8988T (cell line): ENCODE results near the gene TRIM9.

ENCODE experiments used
- DNase-seq: peaks from one replicate; pipeline ENCODE4 v3.0.0; 2011

TRIM9 gene

DNA sequence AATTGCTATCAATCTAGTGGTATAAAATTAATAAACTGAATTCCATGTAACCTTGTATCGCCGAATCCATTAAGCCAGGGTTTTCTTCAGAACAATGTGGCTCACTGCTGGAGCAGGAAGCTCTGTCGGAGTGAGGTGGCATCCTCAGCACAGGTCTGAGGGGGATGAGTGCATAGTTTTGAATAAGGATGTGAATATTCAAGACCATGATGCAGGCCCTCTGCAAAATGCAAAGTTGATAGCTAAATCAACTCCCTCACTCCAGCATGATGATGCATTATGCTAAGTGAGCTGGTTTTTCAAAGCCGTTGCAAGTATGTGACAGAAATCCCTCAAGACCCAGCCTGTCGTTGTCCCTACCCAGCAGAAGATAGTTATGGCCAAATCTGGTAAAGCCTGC is 53.0 kb downstream of the TRIM9 start:
- DNase-seq = no peak

DNA sequence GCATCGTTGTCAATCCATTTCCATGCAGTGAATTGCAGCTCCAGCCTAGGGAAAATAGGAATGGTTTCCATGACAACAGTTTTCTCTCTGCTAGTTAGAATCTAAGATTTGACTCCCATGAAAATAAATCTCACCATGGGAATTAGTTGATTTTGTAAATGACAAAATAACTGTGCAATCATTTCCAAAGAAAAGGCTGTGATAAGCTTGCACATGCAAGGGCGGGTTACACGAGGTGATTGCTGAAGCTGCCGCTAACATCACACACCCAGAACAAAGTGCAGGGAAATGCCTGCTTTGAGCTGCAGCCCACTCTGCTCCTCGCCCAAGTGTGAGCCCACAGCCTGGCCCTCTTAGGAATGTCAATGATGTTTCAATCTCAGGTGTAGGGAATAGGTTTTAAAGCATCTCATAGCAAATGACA is 53.8 kb downstream of the TRIM9 start:
- no peak for DNase-seq

DNA sequence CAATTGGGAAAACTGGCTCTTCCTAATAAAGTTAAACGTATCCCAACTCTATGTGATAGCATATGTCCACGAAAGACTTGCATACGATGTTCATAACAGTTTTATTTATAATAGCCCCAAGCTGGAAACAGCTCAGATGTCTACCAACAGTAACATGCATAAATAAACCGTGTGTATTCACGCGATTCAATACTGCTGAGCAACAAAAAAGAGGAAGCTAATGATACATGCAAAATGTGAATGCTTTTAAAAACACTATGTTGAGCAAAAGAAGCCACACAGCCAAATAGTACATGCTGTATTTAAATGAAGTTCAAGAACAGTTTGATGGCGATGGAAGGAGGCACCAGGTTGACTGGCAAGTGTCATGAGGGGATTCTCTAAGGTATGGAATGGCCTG is 55.7 kb downstream of the TRIM9 start:
- DNase-seq = no peak

DNA sequence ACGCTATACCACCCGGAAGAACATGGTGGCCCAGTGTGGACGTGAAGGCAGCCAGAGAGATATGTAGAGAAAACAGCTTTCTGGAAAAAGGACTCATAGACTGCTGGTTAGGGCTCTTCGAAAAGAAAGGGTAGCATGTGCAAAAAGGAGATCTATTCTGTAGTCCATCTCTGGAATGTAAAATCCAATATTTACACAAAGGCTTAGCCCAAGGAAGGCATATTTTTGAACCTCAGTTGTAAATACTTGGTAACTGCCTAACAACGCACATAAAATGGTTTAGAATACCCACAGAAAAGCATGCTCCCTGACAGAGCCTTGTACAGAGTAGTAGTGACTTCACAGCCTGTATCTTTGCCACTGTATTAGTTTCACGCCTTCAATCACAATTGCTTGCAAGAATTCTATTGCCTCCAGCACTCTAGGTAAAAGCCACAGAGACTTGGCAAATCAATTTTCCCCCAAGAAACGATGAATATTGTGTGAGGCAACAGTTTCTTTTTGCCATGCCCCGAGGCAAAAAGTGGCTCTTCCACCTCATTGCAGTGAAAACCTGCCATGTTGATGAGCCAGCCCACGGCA is 59.2 kb downstream of the TRIM9 start:
- no peak for DNase-seq

DNA sequence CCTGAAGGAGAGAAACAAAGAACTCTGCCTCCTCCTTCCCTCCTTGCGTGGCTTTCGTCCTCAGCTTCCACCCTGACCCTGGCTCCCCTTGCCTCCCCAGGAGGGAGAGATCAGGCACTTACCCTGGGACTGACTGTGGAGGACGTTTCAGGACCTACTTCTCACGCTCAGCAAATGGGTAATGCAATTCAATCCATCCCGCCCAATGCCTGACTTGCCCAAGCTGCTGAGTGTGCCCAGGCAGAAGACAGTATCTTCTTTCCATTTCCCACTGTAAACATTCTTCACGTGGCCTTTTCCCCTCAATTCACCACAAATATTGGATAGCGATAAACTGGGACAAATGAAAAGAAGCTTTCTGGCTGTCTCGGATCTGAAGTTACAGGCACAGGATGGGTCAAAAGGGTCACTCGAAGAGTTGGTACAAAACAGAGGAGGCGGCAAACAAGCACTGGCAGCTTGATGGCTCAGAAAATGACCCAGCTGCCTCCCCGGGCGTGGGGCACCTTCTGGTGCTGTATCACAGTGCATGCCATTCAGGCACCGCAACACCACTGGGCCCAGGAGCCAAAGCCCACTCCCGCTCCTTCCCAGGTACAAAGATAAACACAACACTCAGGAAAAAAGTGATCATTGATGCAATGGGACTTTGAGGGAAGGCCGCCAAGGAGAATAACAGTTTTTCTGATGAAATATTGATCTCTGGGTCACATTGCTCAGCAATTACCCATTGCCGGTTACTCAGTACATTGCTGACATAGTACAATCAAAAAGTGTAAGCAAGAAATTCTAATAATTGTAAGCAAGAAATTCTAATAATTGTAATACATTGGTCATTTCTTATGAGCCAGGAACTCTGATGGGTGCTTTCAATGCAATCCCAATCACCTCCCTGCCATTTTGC is 65.8 kb downstream of the TRIM9 start:
- no peak for DNase-seq

DNA sequence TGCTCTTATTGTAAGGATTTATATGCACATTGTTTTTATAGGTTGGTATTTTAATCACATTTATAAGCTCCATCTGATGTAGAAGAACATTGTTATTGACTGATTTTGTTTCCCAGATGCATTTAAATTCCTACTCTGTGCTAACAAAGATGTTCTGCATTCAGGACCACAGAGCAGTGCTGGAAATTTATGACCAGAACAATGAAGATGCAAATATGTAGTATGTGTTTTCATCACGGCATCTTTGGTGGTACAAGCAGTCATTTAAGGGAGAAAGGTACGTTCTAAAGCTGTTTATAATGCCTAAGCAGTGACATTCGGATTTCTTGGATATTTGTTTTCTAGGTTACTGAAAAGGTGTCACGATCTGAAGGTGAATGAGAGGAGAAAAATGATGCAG is 66.5 kb downstream of the TRIM9 start:
- no peak for DNase-seq

DNA sequence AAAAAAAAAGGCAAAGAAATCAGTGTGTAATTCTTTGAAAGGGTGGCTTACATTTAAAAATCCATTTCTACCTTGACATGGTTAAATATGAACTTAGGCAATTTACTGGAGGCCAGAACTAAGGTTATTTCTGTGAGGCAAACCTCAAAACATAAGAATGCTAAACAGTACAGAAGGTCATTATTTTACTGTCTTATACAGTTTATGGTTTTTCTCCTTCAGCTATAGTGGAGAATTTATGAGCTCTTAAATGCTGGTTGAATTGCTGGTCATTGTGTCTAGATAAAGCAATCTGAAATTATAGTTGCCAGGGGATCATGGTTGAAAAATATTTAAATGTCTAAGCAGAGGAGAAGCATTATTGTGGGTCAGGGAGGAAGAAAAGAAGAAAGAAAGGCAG is 70.5 kb downstream of the TRIM9 start:
- no peak for DNase-seq

DNA sequence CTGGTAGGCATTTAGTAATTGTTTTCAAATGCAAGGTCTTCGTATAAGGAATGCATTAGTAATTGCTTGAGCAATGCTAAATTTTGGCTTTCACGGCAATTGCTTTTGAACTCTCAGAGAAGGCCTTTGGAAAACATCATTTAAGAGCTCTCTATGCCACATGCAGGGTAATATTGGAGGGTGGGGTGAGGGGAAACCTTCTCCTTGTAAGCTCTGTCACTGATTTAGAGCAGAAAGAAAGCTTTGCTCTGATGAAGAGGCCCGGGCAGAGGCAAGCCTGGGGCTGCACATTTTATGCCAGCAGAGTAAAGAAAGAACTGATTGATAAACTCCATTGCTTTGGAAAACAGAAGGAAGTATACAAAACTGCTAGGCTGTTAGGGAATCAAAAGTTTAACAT is 70.9 kb downstream of the TRIM9 start:
- DNase-seq = no peak

DNA sequence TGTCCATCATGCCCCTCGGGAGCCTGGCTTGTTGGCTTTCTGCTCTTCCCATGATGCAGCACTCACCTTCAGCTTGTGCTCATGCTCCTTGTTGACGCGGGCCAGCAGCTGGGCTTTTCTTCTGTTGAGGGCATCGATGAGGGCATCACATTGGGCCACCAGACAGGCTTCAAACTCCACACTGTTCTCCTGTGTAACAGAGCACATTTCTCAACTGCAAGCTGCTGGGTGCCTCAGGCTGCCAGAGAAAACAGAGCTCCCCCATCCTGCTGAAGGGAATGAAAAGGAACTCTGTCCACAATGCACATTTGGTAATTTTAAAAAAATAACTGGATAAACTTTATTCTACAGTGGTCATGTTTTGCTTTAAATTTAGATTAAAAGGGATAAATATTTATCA is 72.1 kb downstream of the TRIM9 start:
- DNase-seq = no peak

DNA sequence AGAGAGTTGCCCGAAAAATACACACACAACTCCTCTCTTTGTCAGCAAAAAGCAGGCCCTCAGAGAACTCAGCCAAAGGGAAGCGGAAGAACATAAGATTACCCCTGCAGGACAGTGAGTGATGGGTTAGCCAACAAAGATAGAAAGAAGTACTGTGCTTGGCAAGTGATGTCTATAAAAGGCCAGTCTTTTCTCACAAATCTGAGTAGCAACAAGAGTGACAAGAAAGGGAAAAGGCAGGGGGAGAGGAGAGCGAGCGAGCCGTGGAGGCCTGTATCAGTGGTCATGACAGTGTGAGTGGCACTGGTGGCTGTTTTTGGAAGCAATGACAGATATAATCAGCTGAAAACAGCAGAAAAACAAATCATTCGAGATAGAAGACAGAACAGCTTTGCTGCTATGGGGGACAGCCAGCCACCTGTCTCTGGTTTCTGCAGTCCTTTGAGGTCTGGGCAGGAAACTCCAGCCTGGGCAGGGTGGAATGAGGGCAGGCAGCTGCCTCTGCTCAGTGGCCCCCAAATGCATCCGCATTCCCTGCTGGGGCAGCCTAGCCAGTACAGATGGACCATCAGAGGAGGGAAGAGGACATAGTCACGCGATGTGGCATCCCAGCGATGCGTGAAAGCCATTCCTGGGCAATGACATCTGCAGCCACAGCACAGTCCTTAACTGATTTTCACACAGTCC is 74.7 kb downstream of the TRIM9 start:
- no peak for DNase-seq

DNA sequence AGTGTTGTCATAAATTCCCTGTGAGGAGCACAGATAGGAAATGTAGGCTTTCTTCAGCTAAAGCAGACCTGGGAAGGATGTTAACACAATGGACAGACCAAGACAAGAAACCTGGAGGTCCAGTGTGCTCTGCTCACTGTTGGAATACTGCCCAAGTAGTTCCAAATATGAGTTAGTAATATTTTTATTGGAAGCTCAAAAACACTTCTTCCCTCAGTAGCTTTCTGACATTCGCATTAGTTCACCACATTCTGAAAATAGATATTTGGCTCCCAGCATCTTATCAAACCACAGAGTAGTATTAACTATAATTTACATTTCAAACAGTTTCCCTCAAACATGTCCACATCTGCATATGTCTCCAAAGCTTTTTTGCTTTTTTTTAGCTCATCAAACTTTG is 75.8 kb downstream of the TRIM9 start:
- DNase-seq = no peak

DNA sequence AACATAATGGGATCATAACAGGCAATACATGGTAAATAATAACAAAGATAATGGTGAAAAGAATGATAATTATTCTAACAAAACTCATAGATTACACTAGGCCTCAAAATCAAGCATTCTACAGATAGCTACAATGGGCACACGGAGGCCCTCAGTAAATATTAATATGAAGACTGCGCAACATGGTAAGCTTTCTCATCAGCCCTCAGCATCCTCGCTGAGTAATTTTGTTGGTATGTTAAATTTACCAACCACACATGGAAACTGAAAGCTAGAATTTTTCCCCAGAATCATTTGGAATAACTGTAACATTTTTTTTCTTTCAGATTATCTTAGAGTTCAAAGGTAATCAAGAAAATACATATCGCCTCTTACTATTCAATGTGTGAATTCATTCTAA is 76.4 kb downstream of the TRIM9 start:
- no peak for DNase-seq

DNA sequence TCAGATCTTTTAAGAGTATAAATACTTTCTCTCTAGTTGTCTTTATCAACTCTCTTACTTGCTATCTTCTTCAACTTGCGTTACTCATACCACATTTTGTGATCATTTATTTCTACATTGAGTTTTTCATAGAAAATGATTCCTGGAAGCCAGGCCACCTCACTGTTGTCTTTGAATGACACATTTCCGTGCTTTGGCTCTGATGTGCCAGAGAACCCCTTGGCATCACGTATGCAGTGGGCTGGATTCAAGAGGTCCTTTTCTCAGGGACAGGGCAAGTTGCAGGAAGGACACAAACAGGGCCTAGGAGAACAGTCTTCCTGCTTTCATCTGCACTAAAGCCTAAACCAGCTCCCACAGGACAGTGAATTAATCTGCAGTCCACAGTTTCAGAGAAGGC is 80.3 kb downstream of the TRIM9 start:
- no peak for DNase-seq

DNA sequence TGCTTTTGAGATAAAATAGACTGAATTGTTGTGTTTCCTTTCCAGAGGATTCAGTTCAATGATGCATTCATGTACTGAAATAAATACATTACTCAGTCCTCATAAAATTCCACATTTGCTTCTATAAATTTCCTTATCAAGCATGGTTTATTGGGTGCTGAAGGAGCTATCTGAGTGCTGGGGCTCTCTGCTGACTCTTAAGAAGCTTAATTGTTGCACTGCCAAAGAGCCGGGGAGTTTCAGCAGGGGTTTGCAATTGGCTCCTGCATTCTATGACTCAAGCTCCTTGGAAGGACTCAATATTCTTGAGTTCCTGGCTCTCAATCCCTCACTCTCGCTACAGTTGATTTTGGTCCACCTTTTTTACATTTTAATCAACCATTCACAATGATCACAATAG is 80.8 kb downstream of the TRIM9 start:
- DNase-seq = no peak

DNA sequence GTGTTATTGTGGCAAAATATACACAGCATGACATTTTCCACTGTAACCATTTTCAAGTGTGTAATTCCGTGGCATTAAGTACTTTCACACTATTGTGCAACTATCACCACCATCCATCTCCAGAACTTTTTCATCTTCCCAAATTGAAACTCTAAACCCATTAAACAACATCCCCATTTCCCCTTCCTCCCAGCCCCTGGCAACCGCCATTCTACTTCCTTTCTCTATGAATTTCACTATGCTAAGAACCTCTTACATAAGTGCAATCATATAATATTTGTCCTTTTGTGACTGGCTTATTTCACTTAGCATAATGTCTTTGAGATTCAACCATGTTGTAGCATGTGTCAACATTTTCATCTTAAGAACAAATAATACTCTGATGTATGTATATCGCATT is 82.8 kb downstream of the TRIM9 start:
- DNase-seq = no peak

DNA sequence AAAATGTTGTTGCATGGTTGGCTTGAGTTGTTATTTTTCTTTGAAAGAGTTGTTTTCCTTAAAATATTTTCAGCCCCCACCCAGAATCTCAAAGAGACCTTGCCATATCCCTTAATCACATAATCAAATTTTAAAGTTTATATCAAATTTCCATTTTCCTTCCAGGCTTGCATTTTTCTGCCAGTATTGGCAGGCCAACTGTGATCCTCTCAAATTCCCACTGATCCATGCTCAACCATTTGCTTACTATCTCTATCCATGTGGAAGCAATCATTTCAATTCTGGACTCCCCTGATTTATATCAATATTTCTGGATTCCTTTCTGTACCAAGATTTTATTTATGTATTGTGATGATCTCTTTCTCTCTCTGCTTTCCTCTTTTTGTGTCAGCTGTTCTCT is 86.5 kb downstream of the TRIM9 start:
- no peak for DNase-seq

DNA sequence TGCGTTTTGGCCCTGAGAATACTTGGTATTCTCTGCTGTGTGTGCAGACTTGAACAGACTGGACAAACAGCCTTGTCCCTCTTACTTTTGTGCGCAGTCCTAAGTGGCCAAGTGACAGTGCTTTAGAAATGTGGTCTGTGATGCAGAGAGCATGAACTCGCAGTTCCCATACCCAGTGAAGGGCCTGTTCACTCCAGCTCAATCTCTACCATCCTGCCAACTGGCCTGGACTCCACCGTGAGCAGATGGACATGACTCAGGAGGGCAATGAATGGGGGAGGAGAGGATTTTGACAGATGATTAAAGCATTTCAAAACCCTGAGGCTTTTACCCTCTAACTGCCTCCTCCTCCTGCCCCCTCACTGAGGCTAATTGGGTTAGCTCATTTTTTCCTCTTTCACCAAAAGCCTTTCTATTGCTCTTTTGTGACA is 88.1 kb downstream of the TRIM9 start:
- DNase-seq = no peak

DNA sequence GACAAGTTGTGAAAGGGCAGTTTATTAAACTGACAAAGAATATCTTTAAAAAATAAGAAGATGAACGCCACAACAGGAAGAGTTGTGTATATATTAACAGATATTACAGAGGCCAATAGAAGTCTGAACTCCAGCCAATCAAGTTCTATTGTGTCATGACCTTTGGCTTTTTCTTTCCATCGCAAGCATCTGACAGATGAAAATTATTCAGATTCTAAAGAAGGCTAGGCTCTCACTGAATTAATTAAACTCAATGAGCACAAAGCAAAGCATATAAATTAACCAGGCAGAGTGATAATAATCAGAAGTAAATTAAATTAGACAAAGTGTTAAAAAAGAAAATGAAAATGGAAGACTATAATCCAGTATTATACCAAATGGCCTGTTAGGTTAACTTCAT is 88.6 kb downstream of the TRIM9 start:
- no peak for DNase-seq

DNA sequence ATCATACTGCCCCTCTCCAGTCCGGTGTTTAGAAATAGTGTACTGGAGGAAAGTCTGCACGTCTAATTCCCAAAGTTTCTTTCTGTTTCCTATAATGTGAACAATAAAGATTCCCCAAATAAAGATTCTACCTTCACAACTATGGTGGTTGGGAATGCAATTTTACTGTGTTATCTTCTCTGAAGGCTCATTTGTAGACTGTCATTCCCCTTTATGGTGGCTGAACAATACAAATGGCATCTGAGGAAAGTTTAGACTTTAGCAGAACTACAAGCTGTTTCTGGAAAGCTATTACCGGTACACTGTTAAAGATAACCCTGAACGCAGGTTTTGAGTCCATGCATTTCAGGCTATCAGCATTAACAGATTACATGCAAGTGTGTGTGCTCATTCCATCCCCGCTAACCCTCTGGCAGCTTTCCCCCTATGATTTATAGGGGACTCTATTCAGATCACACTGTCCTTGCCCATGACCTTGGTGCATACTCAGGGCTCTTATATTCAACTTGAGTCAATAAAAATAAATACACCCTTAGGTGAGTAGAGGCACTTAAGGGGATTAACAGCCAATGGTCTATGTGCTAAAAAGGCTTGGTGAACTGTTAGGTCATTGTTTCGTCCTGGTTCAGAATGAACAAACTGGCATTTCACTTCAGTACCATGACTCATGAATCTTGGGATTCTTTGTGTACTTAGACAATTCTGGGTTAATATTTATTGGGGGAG is 89.9 kb downstream of the TRIM9 start:
- DNase-seq = no peak

DNA sequence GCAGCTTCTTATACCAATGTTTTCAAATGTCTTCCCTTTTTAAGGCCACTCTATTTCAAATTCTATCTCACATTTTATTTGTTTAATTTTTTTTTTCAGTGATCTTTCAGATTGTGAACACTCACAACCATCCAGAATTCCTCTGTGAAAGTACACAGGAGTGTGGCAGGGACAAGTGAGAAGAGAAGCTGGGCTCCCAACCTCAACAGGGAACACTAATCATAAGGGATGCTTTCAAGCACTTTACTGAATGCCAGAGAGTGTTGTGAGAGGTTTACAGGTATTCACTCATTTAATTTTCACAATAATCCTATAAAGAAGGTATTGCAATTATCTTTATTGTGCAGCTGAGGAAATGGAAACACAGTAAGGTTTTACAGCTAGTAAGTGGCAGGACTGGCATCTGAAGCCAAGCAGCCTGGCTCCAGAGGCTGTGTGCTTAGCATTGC is 90.5 kb downstream of the TRIM9 start:
- no peak for DNase-seq

DNA sequence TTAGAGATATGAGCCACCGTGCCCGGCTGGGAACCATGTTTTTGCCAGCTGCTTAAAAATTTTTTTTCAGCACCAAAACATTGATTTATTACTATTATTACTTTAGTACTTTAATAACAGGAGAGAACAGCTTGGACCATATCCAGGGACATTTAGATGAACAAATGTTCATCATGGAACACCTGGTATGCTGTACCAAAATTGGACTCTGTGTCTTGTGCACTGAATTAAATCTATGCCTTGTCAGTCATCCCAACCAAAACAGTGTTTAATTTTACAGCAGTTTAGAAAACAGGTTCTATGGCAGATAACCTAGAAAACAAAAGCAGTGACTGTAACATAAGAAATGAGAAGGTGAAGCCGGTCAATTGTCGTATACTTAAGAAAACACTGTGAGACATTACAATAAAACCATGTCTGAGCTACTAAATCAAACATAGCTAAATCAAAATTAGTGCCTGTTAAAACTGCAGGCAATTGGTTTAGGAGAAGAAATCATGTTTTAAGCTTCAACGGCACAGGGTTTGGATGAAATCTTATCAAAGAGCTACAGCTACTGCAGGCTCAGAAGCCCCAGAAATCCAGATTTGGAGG is 92.4 kb downstream of the TRIM9 start:
- DNase-seq = no peak

DNA sequence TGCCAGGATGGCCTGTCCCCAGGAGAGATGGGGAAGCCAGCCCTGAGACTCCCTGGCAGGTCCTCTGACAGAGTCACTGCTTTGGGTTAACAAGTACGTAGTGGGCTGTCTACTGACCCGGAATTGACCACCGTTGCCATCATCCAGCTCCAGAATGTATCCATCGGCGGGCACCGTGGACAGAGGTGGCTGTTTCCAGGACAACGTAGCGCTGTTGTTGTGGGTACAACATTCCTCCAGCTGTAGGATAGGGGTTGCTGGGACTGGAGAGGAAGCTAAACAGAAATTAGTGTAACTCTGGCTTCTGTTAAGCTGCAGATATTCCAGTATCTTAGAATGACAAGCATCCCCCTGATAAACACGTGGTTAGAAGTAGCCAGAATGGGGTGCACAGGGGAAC is 94.3 kb downstream of the TRIM9 start:
- DNase-seq = no peak

DNA sequence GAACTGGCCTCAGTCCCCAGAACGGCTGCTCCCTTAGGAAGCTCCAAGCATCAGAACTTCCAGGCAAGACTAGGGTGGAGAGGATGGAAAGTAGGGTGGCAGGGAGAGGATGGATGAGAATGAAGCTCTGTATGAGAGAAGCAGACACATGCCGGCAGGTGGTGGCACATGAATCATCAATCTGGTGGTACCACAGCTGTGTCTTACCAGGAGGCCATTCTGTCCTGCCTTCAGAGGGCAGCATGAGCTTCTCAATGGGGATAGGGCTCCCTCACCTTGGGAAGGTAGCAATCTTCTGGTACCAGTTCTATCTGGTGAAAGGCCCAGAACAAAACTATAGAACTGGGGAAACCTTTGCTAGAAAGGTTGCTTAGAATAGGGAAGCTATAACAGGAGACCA is 95.2 kb downstream of the TRIM9 start:
- DNase-seq = no peak
